Gastroesophageal sphincter (tissue), 4 donors: ENCODE measurements around the gene TRABD. TPM values are rescaled to one million over a fixed set of nuclear protein-coding genes. Genes with fewer than 3 reads are reported as not detected.

Experiments used
- ATAC-seq: fragments of 150-250 bp; one replicate; pipeline ENCODE4 v1.9.1; 2016; ENCODE audit warnings: mild to moderate bottlenecking, moderate library complexity
- H3K27ac ChIP-seq, 4 donors: fragments of 200-600 bp; sonication (generic) in 3 of 4; 1 replicate in 3 of 4; 2 replicates in 1 of 4; pipeline ENCODE4 v1.5.1; 2016 to 2019
- H3K27me3 ChIP-seq: fragments of 200-600 bp; sonication (generic); one replicate; pipeline ENCODE4 v1.5.1; 2019
- H3K36me3 ChIP-seq, 2 donors: fragments of 200-600 bp; sonication (generic); one replicate each; pipeline ENCODE4 v1.5.1; 2019; ENCODE audit warnings: control low read depth in 1 of 2
- H3K4me1 ChIP-seq, 3 donors: fragments of 200-600 bp; sonication (generic); 1 replicate in 2 of 3; 2 replicates in 1 of 3; pipeline ENCODE4 v1.5.1; 2016 to 2019; ENCODE audit warnings: control low read depth in 2 of 3
- H3K4me3 ChIP-seq, 2 donors: fragments of 200-600 bp; sonication (generic); one replicate each; pipeline ENCODE4 v1.5.1; 2019; ENCODE audit warnings: mild to moderate bottlenecking in 1 of 2, moderate library complexity in 1 of 2
- H3K9me3 ChIP-seq, 3 donors: fragments of 200-600 bp; sonication (generic); one replicate each; pipeline ENCODE4 v1.5.1; 2017 to 2019; ENCODE audit warnings: control low read depth in 2 of 3
- CTCF ChIP-seq, 4 experiments: fragments of 200-600 bp in 2 of 4; fragments of 450-650 bp in 2 of 4; sonication (generic) in 1 of 4; IDR thresholded peaks; one replicate each; pipeline ENCODE4 v1.5.1; 2017 to 2019; ENCODE audit warnings: antibody characterized with exemption in 4 of 4, mild to moderate bottlenecking in 2 of 4, moderate library complexity in 2 of 4
- EP300 ChIP-seq: sonication (generic); formaldehyde crosslinking; IDR thresholded peaks from one replicate; pipeline ENCODE4 v1.6.1; 2017; ENCODE audit warnings: antibody characterized with exemption, mild to moderate bottlenecking
- POLR2A ChIP-seq, 2 donors: fragments of 450-650 bp; IDR thresholded peaks; one replicate each; pipeline ENCODE4 v1.6.1; 2017; ENCODE audit warnings: antibody characterized with exemption in 2 of 2, mild to moderate bottlenecking in 2 of 2, moderate library complexity in 1 of 2
- POLR2AphosphoS5 ChIP-seq: sonication (generic); formaldehyde crosslinking; IDR thresholded peaks from one replicate; pipeline ENCODE4 v1.6.1; 2017; ENCODE audit warnings: antibody characterized with exemption
- WGBS, 2 donors: methylation state at CpG; one replicate each; pipeline ENCODE4 v1.1.5; 2018; ENCODE audit warnings: low coverage in 1 of 2; 5-methylcytosine and 5-hydroxymethylcytosine counted together
- total RNA-seq, 4 donors: library from RNA; depleted of rRNA; stranded (reverse); fragments of >200 nt; gene quantifications; one replicate each; pipeline ENCODE4 v1.1.0, GENCODE V29; 2016

TRABD gene
- total RNA-seq, 4 donors from 2014 or later, result 15.7 to 22.0 (median 19.0) TPM

- no peak for ATAC-seq
- WGBS, 2 donors, result no CpG with 5 or more reads among the region's 18 CpGs
- Histone ChIP-seq H3K4me3 (no peak overlapping the region), H3K36me3 (peaks cover 0 to 56% of the 10 kb centered on the region in 2 donors), H3K27ac (no peak overlapping the region), H3K4me1 (peaks cover 0 to 39% (median 6%) of the 10 kb centered on the region in 3 donors), H3K9me3 (no peaks in the 10 kb centered on the region), H3K27me3 (no peaks in the 10 kb centered on the region)
- TF ChIP-seq EP300 (no peak), POLR2AphosphoS5 (no peak)
These were observed 10.5 kb downstream of the TRABD start for GRCh38 chr22:50196256-50196655.

DNA sequence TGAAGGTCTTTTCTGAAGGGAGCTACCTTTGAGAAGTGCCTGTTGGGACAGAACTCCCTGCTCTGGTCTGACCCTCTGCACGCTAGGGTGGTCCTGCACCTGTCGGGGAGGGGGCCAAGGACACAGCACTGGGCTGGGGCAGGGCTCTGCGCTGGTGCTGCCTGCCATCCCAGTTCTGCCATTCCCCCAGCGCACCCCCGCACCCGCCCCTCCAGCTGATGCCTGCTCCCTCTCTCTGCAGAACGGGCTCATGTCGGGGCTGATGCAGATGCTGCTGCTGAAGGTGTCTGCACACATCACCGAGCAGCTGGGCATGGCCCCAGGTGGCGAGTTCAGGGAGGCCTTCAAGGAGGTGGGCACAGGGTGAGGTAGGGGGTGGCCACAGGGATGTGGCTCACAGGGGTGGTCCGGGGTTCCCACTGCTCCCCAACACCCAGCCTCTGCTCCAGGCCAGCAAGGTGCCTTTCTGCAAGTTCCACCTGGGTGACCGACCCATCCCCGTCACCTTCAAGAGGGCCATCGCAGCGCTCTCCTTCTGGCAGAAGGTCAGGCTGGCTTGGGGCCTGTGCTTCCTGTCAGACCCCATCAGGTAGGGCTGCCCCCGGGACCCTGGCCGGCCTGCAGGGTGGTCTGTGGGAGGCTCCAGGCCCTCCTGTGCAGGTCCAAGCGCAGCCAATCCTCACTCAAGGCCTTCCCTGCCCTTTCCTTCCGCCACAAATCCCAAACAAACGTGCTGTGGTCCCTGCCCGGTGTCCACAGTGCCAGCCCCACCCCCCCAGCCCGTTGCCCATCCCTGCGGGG is 11.5 kb downstream of the TRABD start:
- ATAC-seq, result no peak
- no peak for TF ChIP-seq POLR2A (IDR thresholded peaks at IDR 0.05)
- TF ChIP-seq POLR2AphosphoS5, result no peak
- no peak for TF ChIP-seq EP300
- TF ChIP-seq CTCF (IDR thresholded peaks at IDR 0.05), result no peak
- Histone ChIP-seq H3K27me3 (no peaks in the 10 kb centered on the region), H3K4me1 (peaks cover 0 to 39% (median 9%) of the 10 kb centered on the region in 3 donors), H3K27ac (no peak overlapping the region), H3K9me3 (no peaks in the 10 kb centered on the region), H3K36me3 (peaks cover 0 to 56% of the 10 kb centered on the region in 2 donors), H3K4me3 (no peak overlapping the region)
- WGBS, 2 donors, result no CpG with 5 or more reads among the region's 23 CpGs

DNA sequence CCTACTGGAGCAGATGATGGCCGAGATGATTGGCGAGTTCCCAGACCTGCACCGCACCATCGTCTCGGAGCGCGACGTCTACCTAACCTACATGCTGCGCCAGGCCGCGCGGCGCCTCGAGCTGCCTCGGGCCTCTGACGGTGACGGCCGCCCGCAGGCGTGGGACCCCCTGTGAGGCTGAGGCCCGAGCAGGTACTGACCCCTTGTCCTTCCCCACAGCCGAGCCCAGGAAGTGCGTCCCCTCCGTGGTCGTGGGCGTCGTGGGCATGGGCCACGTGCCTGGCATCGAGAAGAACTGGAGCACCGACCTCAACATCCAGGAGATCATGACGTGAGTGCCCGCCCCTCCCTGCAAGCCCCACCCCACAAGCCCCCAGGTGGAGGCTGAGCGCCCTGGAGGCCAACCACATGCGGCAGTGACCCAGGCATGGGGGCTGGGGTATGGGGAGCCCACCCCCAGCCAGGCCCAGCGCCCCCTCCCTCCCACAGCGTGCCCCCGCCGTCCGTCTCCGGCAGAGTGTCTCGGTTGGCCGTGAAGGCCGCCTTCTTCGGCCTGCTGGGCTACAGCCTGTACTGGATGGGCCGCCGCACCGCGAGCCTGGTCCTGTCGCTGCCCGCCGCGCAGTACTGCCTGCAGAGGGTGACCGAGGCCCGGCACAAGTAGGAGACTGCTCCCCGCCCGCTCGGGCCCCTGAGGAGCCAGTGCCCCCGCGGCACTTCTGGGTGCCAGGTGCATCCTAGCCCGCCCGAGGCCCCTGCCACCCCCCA is 12.3 kb downstream of the TRABD start:
- no peak overlapping the region for H3K27ac ChIP-seq
- no peaks in the 10 kb centered on the region for H3K9me3 ChIP-seq
- H3K4me3 ChIP-seq, result no peak overlapping the region
- no peak for ATAC-seq
- H3K36me3 ChIP-seq, result peaks cover 0 to 54% of the 10 kb centered on the region in 2 donors
- no peaks in the 10 kb centered on the region for H3K27me3 ChIP-seq
- no CpG with 5 or more reads among the region's 61 CpGs for WGBS, 2 donors
- TF ChIP-seq CTCF (IDR thresholded peaks at IDR 0.05) (no peak), EP300 (no peak), POLR2AphosphoS5 (no peak), POLR2A (IDR thresholded peaks at IDR 0.05) (no peak)
- H3K4me1 ChIP-seq, result peaks cover 0 to 39% (median 14%) of the 10 kb centered on the region in 3 donors

- Histone ChIP-seq H3K27me3 (no peaks in the 10 kb centered on the region), H3K4me3 (no peak overlapping the region), H3K4me1 (peaks cover 0 to 39% (median 14%) of the 10 kb centered on the region in 3 donors), H3K36me3 (peaks cover 0 to 52% of the 10 kb centered on the region in 2 donors), H3K9me3 (no peaks in the 10 kb centered on the region), H3K27ac (no peak overlapping the region)
- no CpG with 5 or more reads among the region's 16 CpGs for WGBS, 2 donors
- no peak for TF ChIP-seq POLR2A (IDR thresholded peaks at IDR 0.05)
- TF ChIP-seq CTCF (IDR thresholded peaks at IDR 0.05), result no peak
- no peak for TF ChIP-seq POLR2AphosphoS5
- no peak for TF ChIP-seq EP300
- ATAC-seq, result no peak
These were observed 12.9 kb downstream of the TRABD start for GRCh38 chr22:50198624-50199017.

GRCh38 chr22:50199251-50199721 is 13.6 kb downstream of the TRABD start:
- Histone ChIP-seq H3K27ac (peak overlapping the region in 3 of 4 donors; percentile 88 to 94 (median 90)), H3K36me3 (peaks cover 0 to 46% of the 10 kb centered on the region in 2 donors), H3K4me3 (peak overlapping the region in 1 of 2 donors; percentile 96), H3K4me1 (peaks cover 0 to 44% (median 14%) of the 10 kb centered on the region in 3 donors), H3K9me3 (no peaks in the 10 kb centered on the region), H3K27me3 (no peaks in the 10 kb centered on the region)
- ATAC-seq, result no peak
- TF ChIP-seq CTCF (IDR thresholded peaks at IDR 0.05), result no peak
- TF ChIP-seq EP300, result no peak
- no peak for TF ChIP-seq POLR2AphosphoS5
- TF ChIP-seq POLR2A (IDR thresholded peaks at IDR 0.05), result no peak
- 69 to 100% methylated on average over 1 to 2 of the region's 18 CpGs for WGBS, 2 donors
